Subcutaneous adipose tissue (tissue), 4 donors: ENCODE measurements around the gene SLC46A1. TPM values are rescaled to one million over a fixed set of nuclear protein-coding genes. Genes with fewer than 3 reads are reported as not detected.

Source experiments
- total RNA-seq, 4 donors: library from RNA; depleted of rRNA; stranded (reverse); fragments of >200 nt; gene quantifications; one replicate each; pipeline ENCODE4 v1.1.0, GENCODE V29; 2016
- TF ChIP-seq, protein P1 (sequence below): fragments of 450-650 bp; IDR thresholded peaks from one replicate; pipeline ENCODE4 v1.5.1; 2016; ENCODE audit warnings: low read depth, mild to moderate bottlenecking, control low read depth, antibody characterized with exemption, moderate library complexity

SLC46A1 gene
- total RNA-seq, 4 donors from 2014 or later: 7.3 to 16.3 (median 13.1) TPM

DNA sequence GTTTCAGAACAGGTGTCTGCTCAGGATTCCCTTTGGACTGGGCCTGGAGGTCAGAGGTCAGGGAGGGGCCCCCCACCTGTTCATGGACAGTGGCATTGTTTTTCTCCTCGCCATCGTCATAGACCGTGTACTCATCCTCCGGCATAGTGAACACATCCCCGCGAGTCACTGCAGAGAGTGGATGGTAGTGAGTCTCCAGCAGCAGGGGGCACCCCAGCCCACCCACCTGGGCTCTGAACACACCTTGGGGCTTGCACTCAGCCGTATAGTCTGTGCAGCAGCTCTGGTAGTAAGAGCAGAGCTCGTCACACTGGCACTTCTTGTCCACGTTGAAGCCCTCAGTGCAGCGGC, 36.4 kb downstream of the SLC46A1 start:
- TF ChIP-seq, protein P1, sequence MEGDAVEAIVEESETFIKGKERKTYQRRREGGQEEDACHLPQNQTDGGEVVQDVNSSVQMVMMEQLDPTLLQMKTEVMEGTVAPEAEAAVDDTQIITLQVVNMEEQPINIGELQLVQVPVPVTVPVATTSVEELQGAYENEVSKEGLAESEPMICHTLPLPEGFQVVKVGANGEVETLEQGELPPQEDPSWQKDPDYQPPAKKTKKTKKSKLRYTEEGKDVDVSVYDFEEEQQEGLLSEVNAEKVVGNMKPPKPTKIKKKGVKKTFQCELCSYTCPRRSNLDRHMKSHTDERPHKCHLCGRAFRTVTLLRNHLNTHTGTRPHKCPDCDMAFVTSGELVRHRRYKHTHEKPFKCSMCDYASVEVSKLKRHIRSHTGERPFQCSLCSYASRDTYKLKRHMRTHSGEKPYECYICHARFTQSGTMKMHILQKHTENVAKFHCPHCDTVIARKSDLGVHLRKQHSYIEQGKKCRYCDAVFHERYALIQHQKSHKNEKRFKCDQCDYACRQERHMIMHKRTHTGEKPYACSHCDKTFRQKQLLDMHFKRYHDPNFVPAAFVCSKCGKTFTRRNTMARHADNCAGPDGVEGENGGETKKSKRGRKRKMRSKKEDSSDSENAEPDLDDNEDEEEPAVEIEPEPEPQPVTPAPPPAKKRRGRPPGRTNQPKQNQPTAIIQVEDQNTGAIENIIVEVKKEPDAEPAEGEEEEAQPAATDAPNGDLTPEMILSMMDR: no peak

DNA sequence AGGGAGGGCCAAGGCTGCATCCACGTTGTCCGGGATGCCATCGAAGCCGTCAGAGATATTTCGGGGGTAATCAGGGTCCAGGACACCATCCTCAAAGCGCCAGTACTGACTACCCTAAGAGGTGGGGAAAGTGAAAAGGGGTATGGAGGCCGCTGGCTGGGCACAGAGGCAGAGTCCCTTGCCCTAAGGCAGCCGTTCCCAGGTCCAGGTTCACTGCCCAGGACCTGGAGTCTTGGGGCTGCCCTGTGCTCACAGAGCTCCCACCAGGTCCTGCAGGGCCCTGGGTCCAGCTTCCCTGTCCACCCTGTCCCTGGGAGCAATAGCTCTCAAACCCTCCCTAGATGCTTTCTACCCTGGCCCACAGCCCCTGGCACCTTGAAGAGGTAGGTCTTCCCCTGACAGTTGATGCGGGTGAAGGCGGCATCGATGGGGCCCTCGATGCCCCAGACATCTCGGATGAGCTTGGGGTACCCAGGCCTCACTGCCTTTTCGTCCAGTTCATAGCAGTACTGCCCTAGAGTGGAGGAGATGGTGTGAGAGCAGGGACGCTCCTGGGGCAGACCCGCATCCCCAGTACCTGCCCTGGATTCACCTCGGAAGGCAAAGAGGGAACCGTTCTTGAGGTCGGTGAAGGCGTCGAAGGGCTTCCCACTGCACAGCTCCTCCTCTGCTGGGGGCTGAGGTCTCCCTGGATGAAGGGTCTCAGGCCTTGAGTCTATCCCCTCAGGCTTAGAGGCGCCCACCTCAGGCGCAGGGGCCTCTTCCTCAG, 36.9 kb downstream of the SLC46A1 start:
- TF ChIP-seq, protein P1: no peak

DNA sequence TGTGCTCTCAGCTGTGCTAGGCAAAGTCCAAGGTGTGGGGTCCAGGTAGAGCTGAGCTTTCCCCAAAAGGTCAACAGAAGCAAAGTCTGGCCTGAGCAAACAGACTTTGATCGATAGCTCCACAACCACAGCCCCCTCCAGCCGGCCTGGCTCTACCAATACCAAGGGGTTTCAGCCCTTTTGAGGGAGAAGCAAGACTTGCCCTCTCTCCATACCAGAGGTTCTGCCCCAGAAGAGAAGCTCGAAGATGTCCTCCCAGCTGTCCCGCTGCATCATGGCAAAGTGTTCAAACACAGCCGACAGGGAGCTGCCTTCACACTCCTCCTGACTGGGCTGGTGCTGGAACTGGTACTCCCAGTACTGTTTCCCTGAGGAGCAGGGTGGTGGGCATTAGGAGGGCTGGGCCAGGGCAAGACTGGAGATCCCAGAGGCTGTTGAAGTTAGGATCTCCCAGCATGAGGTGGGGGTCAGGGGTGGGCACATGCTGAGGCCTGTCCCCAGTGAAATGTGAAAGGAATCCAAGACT, 37.6 kb downstream of the SLC46A1 start:
- TF ChIP-seq, protein P1: no peak

DNA sequence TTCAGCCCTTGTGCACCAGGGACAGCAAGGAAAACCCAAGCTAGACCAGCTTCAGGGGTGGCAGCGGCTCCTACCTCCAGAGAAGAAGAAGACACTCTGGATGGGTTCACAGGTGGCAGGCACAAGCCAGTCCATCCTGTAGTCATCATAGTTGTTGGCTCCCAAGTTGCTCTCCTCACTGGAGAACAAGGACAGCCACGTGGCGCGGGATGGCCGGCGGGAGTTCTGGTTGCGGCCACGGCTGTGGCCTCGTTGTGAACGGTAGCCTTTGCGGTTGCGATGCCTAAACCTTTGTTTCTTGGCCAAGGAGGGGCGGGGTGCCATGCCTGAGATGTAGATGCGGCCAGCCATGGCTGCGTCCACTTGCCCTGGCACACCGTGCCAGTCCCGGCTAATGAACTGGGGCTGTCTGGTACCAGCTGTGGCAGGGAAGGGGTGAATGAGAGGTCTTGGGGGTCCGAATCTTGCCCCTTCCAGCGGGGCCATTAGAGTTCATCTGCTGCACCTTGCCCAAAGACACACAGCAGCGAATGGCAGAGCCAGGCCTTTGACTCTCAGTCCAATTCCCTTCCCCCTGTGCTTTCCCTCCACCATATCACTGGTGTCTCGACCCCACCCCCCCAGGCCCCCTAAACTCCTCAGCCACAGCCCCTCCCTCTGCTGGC, 38.2 kb downstream of the SLC46A1 start:
- TF ChIP-seq, protein P1: no peak

DNA sequence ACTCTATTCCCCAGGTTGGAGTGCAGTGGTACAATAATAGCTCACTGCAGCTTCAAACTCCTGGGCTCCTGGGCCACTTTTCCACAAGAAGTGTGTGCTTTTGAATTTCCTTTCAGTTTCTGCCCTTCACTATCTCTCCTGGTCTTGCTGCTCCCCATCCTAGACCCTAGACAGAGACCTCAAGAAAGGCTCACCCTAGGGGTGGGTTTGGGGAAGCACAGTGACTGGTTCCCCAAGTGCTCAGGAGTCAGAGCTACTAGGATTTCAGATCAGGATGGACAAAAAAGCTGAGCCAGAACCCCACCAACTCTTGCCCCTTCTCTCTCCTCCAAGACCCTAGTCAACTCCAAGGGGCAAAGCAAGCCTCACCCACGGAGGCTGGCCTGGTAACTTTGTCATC, 39.4 kb downstream of the SLC46A1 start:
- TF ChIP-seq, protein P1: no peak

DNA sequence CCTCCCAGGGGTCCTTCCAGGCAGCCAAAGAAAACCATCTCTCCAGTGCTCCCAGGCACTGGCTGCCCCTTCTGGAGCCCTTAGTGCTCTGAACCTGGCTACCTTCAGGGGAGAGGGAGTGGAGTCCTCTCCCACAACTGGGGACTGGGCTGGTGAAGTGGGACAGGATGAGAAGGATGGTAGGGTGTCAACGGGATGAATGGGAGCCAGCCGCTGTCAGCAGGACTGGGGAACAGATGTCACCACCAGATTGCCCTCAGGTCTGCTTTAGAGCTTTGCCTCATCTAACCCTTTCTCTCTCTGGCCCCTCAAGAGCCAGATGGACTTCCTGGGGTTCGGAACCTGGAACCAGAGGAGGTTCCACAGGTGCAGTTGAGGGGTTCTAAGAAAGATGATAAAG, 40.5 kb downstream of the SLC46A1 start:
- TF ChIP-seq, protein P1: no peak

DNA sequence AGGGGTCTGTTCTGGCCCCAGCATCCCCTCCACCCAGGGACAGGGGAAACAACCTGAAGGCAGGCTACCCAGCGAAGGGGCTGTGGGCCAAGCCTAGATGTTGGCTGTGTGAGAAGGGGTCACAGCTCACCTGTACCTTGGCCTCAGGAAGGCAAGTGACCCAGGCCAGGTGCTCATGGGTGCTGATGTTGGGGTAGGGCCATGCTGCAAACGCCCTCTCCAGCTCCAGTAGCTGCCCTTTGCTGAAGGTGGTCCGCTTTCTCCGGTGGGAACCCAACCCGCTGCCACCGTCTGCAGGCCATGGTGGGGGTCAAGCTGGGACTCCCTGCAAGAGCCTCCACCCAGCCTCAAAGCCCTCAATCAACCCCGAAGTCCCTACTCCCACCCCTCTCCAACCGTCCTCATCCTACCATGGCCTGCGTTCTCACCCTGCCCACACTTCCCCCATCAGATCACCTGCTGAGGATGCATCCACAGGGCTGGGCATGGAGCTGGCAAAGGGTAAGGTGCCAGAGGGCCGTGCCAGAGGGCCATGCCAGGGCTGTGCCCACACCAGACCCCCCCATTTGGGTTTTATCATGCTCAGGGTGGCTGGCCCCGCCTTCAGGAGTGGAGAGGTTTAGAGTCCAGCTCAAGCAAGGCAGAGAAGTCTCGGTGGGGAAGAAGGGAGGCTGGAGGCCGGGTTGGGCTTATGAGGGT, 41.2 kb downstream of the SLC46A1 start, which contains the start of gene SEBOX:
SEBOX (minus strand) TSS at position 535 of the 699 bp plus-strand sequence; CDS start at position 487, 48 bp downstream.
- TF ChIP-seq, protein P1: no peak
